ENCODE results near the gene RPL39L. TPM values are rescaled to one million over a fixed set of nuclear protein-coding genes. Genes with fewer than 3 reads are reported as not detected.

Gene RPL39L
- total RNA-seq, 1 experiment from 2014 or later, result 37.7 TPM

GRCh38 chr3:187167777-187168176, 28.5 kb upstream of the RPL39L start:
- TF ChIP-seq POLR2AphosphoS5 (IDR thresholded peaks at IDR 0.05; ENCODE audit: low read depth, low read length), result no peak
- TF ChIP-seq REST (IDR thresholded peaks at IDR 0.05; ENCODE audit: insufficient read depth in 1 of 2, low read depth in 2 of 2, low read length in 1 of 2), result no peak
- no peak for TF ChIP-seq SIN3A (IDR thresholded peaks at IDR 0.05; ENCODE audit: borderline replicate concordance, insufficient read depth, low read depth, low read length)
- no peak for TF ChIP-seq TCF7L2 (IDR thresholded peaks at IDR 0.05; ENCODE audit: low read depth, low read length)
- TF ChIP-seq CTCF (IDR thresholded peaks at IDR 0.05), result no peak
- Histone ChIP-seq H3K4me1 (ENCODE audit: control insufficient read depth, insufficient read depth, low read length) (no peaks in the 10 kb centered on the region), H3K4me3 (ENCODE audit: low read depth in 2 of 2, low read length in 2 of 2) (no peak overlapping the region), H3K36me3 (ENCODE audit: control insufficient read depth, insufficient read depth, low read length) (no peaks in the 10 kb centered on the region), H3K27me3 (ENCODE audit: control insufficient read depth, insufficient read depth, low read length) (peaks cover 2% of the 10 kb centered on the region; the same call in 1 of the 2 replicates), H3K27ac (ENCODE audit: low read length) (no peak overlapping the region), H3K9me3 (ENCODE audit: control insufficient read depth, insufficient read depth, low read depth, low read length) (no peaks in the 10 kb centered on the region)
- intact Hi-C loops (cut with micrococcal nuclease; ENCODE audit: unreplicated experiment) (loop anchor here (5.0 kb wide), 1 partner anchor 55 kb away; no protein-coding TSS in a partner anchor), in situ Hi-C loops (cut with HindIII; ENCODE audit: low pct_unique_long_range_greater_than_20kb, low sequenced_read_pairs) (no loop called here)
- BruUV-seq (replicated peaks), result no TSS peak
- ATAC-seq (no peak), DNase-seq (ENCODE audit: low read depth, low spot score) (no peak)
- ChIA-PET CTCF (no interaction called here), POLR2A (no interaction called here)

GRCh38 chr3:187166750-187167149, 27.5 kb upstream of the RPL39L start:
- DNase-seq (ENCODE audit: low read depth, low spot score), result no peak
- intact Hi-C loops (cut with micrococcal nuclease; ENCODE audit: unreplicated experiment) (loop anchor here (5.0 kb wide), 1 partner anchor 54 kb away; no protein-coding TSS in a partner anchor), in situ Hi-C loops (cut with HindIII; ENCODE audit: low pct_unique_long_range_greater_than_20kb, low sequenced_read_pairs) (no loop called here)
- Histone ChIP-seq H3K4me1 (ENCODE audit: control insufficient read depth, insufficient read depth, low read length) (no peaks in the 10 kb centered on the region), H3K4me3 (ENCODE audit: low read depth in 2 of 2, low read length in 2 of 2) (no peak overlapping the region), H3K27ac (ENCODE audit: low read length) (no peak overlapping the region), H3K27me3 (ENCODE audit: control insufficient read depth, insufficient read depth, low read length) (peaks cover 2% of the 10 kb centered on the region; the same call in 1 of the 2 replicates), H3K9me3 (ENCODE audit: control insufficient read depth, insufficient read depth, low read depth, low read length) (no peaks in the 10 kb centered on the region), H3K36me3 (ENCODE audit: control insufficient read depth, insufficient read depth, low read length) (no peaks in the 10 kb centered on the region)
- TF ChIP-seq REST (IDR thresholded peaks at IDR 0.05; ENCODE audit: insufficient read depth in 1 of 2, low read depth in 2 of 2, low read length in 1 of 2) (no peak), TCF7L2 (IDR thresholded peaks at IDR 0.05; ENCODE audit: low read depth, low read length) (no peak)
- BruUV-seq (replicated peaks), result no TSS peak
- POLR2A ChIA-PET, result no interaction called here
- no peak for ATAC-seq
- CTCF ChIA-PET, result interaction anchor here (0.7 to 0.9 kb wide), 2 partner anchors 29 to 53 kb away, joined by 3 to 5 read pairs; no protein-coding TSS in a partner anchor

All from Panc1 (cell line).